WTC11 (cell line): Measurements from ENCODE around the gene MPZL3.
"Not testable (repeated sequence)": the region's sequence is repeated elsewhere in the genome, so short reads cannot be mapped to it uniquely, and the experiment has no call there.

Source experiments
- CTCF ChIP-seq: fragments of 200-600 bp; IDR thresholded peaks from 2 replicates; pipeline ENCODE4 v1.8.0; 2022; ENCODE audit warnings: antibody characterized with exemption
- FOXP4 ChIP-seq: sonication (generic); formaldehyde crosslinking; IDR thresholded peaks from 2 replicates; pipeline ENCODE4 v1.8.0; 2022; ENCODE audit warnings: mild to moderate bottlenecking, missing genetic modification reagents
- SMAD4 ChIP-seq: sonication (generic); formaldehyde crosslinking; IDR thresholded peaks from 2 replicates; pipeline ENCODE4 v1.8.0; 2022; ENCODE audit warnings: mild to moderate bottlenecking, missing genetic modification reagents
- USF2 ChIP-seq: sonication (generic); formaldehyde crosslinking; IDR thresholded peaks from 2 replicates; pipeline ENCODE4 v1.8.1; 2023; ENCODE audit warnings: mild to moderate bottlenecking, missing genetic modification reagents, moderate library complexity
- ZBTB43 ChIP-seq: sonication (generic); formaldehyde crosslinking; IDR thresholded peaks from 2 replicates; pipeline ENCODE4 v1.8.1; 2023; ENCODE audit warnings: mild to moderate bottlenecking, missing genetic modification reagents

GRCh38 chr11:118190942-118191506 lies 61.1 kb downstream of the MPZL3 start:
- not testable (repeated sequence) for TF ChIP-seq CTCF; ZBTB43 (CRISPR knock-in tag); FOXP4 (CRISPR knock-in tag); SMAD4 (CRISPR knock-in tag); USF2 (CRISPR knock-in tag)
